NCI-H446 (cell line): ENCODE data around the gene DLG2.
A peak's percentile ranks its signal among the peaks of the same experiment; 100 is the strongest.
"Not testable (repeated sequence)": the region's sequence is repeated elsewhere in the genome, so short reads cannot be mapped to it uniquely, and the experiment has no call there.

Experiments
- DNase-seq, 2 experiments: peaks; one replicate each; lab custom pipeline; 2025; lab: John Stamatoyannopoulos, UW

Gene DLG2

GRCh38 chr11:85229723-85230122, 397.4 kb downstream of the DLG2 start:
- not testable (repeated sequence) for DNase-seq

- DNase-seq, result no peak
Measured at GRCh38 chr11:85196968-85197367, 430.2 kb downstream of the DLG2 start.

GRCh38 chr11:85195934-85196333, 431.2 kb downstream of the DLG2 start:
- no peak for DNase-seq

GRCh38 chr11:85187992-85188391, 439.2 kb downstream of the DLG2 start:
- no peak for DNase-seq

- no peak for DNase-seq
Measured at GRCh38 chr11:85184721-85185120, 442.4 kb downstream of the DLG2 start.

- peak in 1 of 2 experiments; percentile 18 for DNase-seq
Measured at GRCh38 chr11:85182441-85183387, 444.4 kb downstream of the DLG2 start.

- DNase-seq, result no peak
Measured at GRCh38 chr11:85180528-85180927, 446.6 kb downstream of the DLG2 start.

GRCh38 chr11:85171648-85172257, 455.4 kb downstream of the DLG2 start:
- DNase-seq, result no peak

- DNase-seq, result no peak
Measured at GRCh38 chr11:85170184-85170583, 457.0 kb downstream of the DLG2 start.

GRCh38 chr11:85167471-85167870, 459.7 kb downstream of the DLG2 start:
- no peak for DNase-seq

- no peak for DNase-seq
Measured at GRCh38 chr11:85167038-85167437, 460.1 kb downstream of the DLG2 start.

- DNase-seq, result no peak
Measured at GRCh38 chr11:85165819-85166218, 461.3 kb downstream of the DLG2 start.

- no peak for DNase-seq
Measured at GRCh38 chr11:85164743-85165142, 462.4 kb downstream of the DLG2 start.

GRCh38 chr11:85154294-85154693, 472.9 kb downstream of the DLG2 start:
- DNase-seq, result no peak

GRCh38 chr11:85137597-85137996, 489.5 kb downstream of the DLG2 start:
- no peak for DNase-seq

GRCh38 chr11:85133636-85134035, 493.5 kb downstream of the DLG2 start:
- no peak for DNase-seq

- DNase-seq, result no peak
Measured at GRCh38 chr11:85132851-85133585, 494.1 kb downstream of the DLG2 start.

- no peak for DNase-seq
Measured at GRCh38 chr11:85127349-85127748, 499.8 kb downstream of the DLG2 start.

GRCh38 chr11:85123752-85124231, 503.4 kb downstream of the DLG2 start:
- no peak for DNase-seq

GRCh38 chr11:85118151-85118550, 509.0 kb downstream of the DLG2 start:
- DNase-seq, result no peak

- DNase-seq, result no peak
Measured at GRCh38 chr11:85115798-85116197, 511.3 kb downstream of the DLG2 start.

- no peak for DNase-seq
Measured at GRCh38 chr11:85114786-85115185, 512.4 kb downstream of the DLG2 start.
